K562 (cell line): ENCODE results near the gene ARAP1. TPM values are rescaled to one million over a fixed set of nuclear protein-coding genes. Genes with fewer than 3 reads are reported as not detected.

Source experiments
- CEBPB ChIP-seq: fragments of 450-650 bp; IDR thresholded peaks from 2 replicates; pipeline ENCODE4 v1.6.1; 2016; ENCODE audit warnings: missing genetic modification characterization, missing compliant biosample characterization
- CREB1 ChIP-seq, 2 experiments: sonication (generic) in 1 of 2; formaldehyde crosslinking in 1 of 2; IDR thresholded peaks; 2 replicates each; pipeline versions ENCODE4 v1.6.1 to v1.8.0; 2012 to 2022; ENCODE audit warnings: inconsistent platforms in 1 of 2, mild to moderate bottlenecking in 1 of 2, missing genetic modification reagents in 1 of 2, moderate library complexity in 1 of 2
- CTCF ChIP-seq, 3 experiments: IDR thresholded peaks in 2 of 3; conservative IDR thresholded peaks in 1 of 3; 2 replicates each; pipeline ENCODE4 v1.5.1; 2011 to 2012; ENCODE audit warnings: low read length in 3 of 3, mild to moderate bottlenecking in 3 of 3, control low read depth in 2 of 3, improper control_type of control experiment in 1 of 3, inconsistent platforms in 1 of 3, low read depth in 1 of 3, mixed read lengths in 1 of 3, moderate library complexity in 1 of 3; ENCODE audit not compliant: insufficient read depth in 2 of 3
- ESRRA ChIP-seq: fragments of 450-650 bp; IDR thresholded peaks from 2 replicates; pipeline ENCODE4 v1.6.1; 2014; ENCODE audit warnings: low read depth, mild to moderate bottlenecking, moderate library complexity, borderline replicate concordance
- KDM4B ChIP-seq, 2 experiments: fragments of 450-650 bp in 1 of 2; sonication (generic) in 1 of 2; IDR thresholded peaks; 2 replicates each; pipeline ENCODE4 v1.6.1; 2016 to 2017; ENCODE audit warnings: borderline replicate concordance in 2 of 2, antibody characterized with exemption in 1 of 2, low read depth in 1 of 2, mild to moderate bottlenecking in 1 of 2
- MAX ChIP-seq: sonication (generic); formaldehyde crosslinking; IDR thresholded peaks from 2 replicates; pipeline ENCODE4 v1.9.0; 2022; ENCODE audit warnings: mild to moderate bottlenecking, missing genetic modification reagents
- MBD1 ChIP-seq: fragments of 250-450 bp; sonication (Bioruptor Pico); IDR thresholded peaks from 2 replicates; pipeline ENCODE4 v1.8.0; 2022; ENCODE audit warnings: inconsistent platforms
- NFE2 ChIP-seq: IDR thresholded peaks from 2 replicates; pipeline ENCODE4 v1.6.1; 2014; ENCODE audit warnings: antibody characterized with exemption, low read depth
- NRF1 ChIP-seq, 2 experiments: fragments of 450-650 bp; IDR thresholded peaks in 1 of 2; conservative IDR thresholded peaks in 1 of 2; 2 replicates each; pipeline ENCODE4 v1.6.1; 2014; ENCODE audit warnings: mild to moderate bottlenecking in 2 of 2
- PHF8 ChIP-seq: fragments of 200-600 bp; sonication (generic); IDR thresholded peaks from 2 replicates; pipeline ENCODE4 v1.6.1; 2012; ENCODE audit warnings: mixed run types, mild to moderate bottlenecking, inconsistent platforms, low read length, moderate library complexity, borderline replicate concordance
- SOX6 ChIP-seq: fragments of 450-650 bp; IDR thresholded peaks from 2 replicates; pipeline ENCODE4 v1.6.1; 2014; ENCODE audit warnings: mild to moderate bottlenecking
- TRIM28 ChIP-seq: fragments of 450-650 bp; IDR thresholded peaks from 2 replicates; pipeline ENCODE4 v1.6.1; 2017
- XRCC4 ChIP-seq: IDR thresholded peaks from one replicate; pipeline ENCODE4 v1.6.1; 2011; ENCODE audit not compliant: insufficient read depth, insufficient read length; ENCODE audit errors: extremely low read depth
- YBX1 ChIP-seq: fragments of 450-650 bp; IDR thresholded peaks from 2 replicates; pipeline ENCODE4 v1.7.1; 2016; ENCODE audit warnings: mild to moderate bottlenecking
- ZNF165 ChIP-seq: fragments of 250-450 bp; sonication (Bioruptor Pico); IDR thresholded peaks from 2 replicates; pipeline ENCODE4 v1.4.0; 2020; ENCODE audit warnings: borderline replicate concordance
- ZNF589 ChIP-seq: fragments of 200-800 bp; sonication (Bioruptor generic); IDR thresholded peaks from 2 replicates; pipeline ENCODE4 v1.6.1; 2016; ENCODE audit warnings: low read depth, missing genetic modification characterization, missing compliant biosample characterization
- ZNF830 ChIP-seq: fragments of 250-450 bp; sonication (Bioruptor Pico); IDR thresholded peaks from 2 replicates; pipeline ENCODE4 v1.5.0; 2021; ENCODE audit warnings: mild to moderate bottlenecking
- ZSCAN32 ChIP-seq: fragments of 450-650 bp; formaldehyde crosslinking; IDR thresholded peaks from 2 replicates; pipeline ENCODE4 v1.4.0; 2020; ENCODE audit warnings: mild to moderate bottlenecking, moderate library complexity
- polyA plus RNA-seq, 8 experiments: library from polyadenylated mRNA; depleted of rRNA in 4 of 8; stranded (reverse) in 5 of 8; unstranded in 3 of 8; fragments of >200 nt; fragmentation: Nextera tagmentation in 2 of 8; fragmentation: Illumina TruSeq in 1 of 8; extraction: Ambion mirVana in 2 of 8; extraction: Trizol in 1 of 8; gene quantifications; 2 replicates each; pipeline versions ENCODE4 v1.2.1 to v1.2.3, GENCODE V29; 2011 to 2014; ENCODE audit warnings: inconsistent platforms in 1 of 8, missing spikeins in 1 of 8
- total RNA-seq, 7 experiments: library from RNA; depleted of rRNA in 6 of 7; stranded (reverse); fragments of >200 nt in 6 of 7; fragmentation: Illumina TruSeq in 2 of 7; extraction: Trizol in 2 of 7; gene quantifications; 2 replicates each; pipeline versions ENCODE4 v1.2.1 to v1.2.3, GENCODE V29; 2011 to 2021; ENCODE audit warnings: low replicate concordance in 1 of 7

Gene ARAP1
- total and polyA plus RNA-seq, 9 of the 15 experiments (the other 6 are each of a cell fraction or from before 2014, with no cell fraction given), result 0.23 to 67.0 (median 24.6) TPM

GRCh38 chr11:72787216-72788104, 35.3 kb upstream of the ARAP1 start (continued):
- peak; percentile 40 to 82 (median 63) for TF ChIP-seq CTCF (IDR thresholded peaks at IDR 0.05 in 2 of 3, conservative IDR thresholded peaks at IDR 0.05 in 1 of 3; ENCODE audit: insufficient read depth in 2 of 3, low read depth in 1 of 3, low read length in 3 of 3)
- TF ChIP-seq ZNF830 (CRISPR knock-in tag), result no peak
- TF ChIP-seq NFE2, result peak; percentile 43
- peak in 1 of 2 experiments; percentile 32; a peak in 2 of 4 replicates for TF ChIP-seq NRF1 (conservative IDR thresholded peaks at IDR 0.05 in 1 of 2, IDR thresholded peaks at IDR 0.05 in 1 of 2)
- no peak for TF ChIP-seq CEBPB (tag)
- TF ChIP-seq ZNF165 (CRISPR knock-in tag), result no peak
- TF ChIP-seq XRCC4, result no peak
- peak; percentile 65 for TF ChIP-seq ZNF589
- TF ChIP-seq PHF8, result peak; percentile 49; the same call in 1 of the 2 replicates
- TF ChIP-seq MAX, result peak; percentile 55
- TF ChIP-seq ESRRA, result peak; percentile 40; the same call in 1 of the 2 replicates
- no peak for TF ChIP-seq YBX1
- TF ChIP-seq KDM4B (IDR thresholded peaks at IDR 0.05; ENCODE audit: borderline replicate concordance in 2 of 2, low read depth in 1 of 2), result no peak
- no peak for TF ChIP-seq ZSCAN32 (CRISPR knock-in tag)
- TF ChIP-seq SOX6, result peak; percentile 31; the same call in 1 of the 2 replicates
- no peak for TF ChIP-seq TRIM28
- TF ChIP-seq CREB1 (IDR thresholded peaks at IDR 0.05), result 0 out of 2 replicates have a peak, but pooled peaks have one; percentile 35
- TF ChIP-seq CREB1 (CRISPR knock-in tag; IDR thresholded peaks at IDR 0.05), result no peak
- no peak for TF ChIP-seq MBD1
